OCI-LY7 (cell line): ENCODE measurements around the gene SERPINE2.

Experiments used
- EZH2phosphoT487 ChIP-seq: fragments of 200-600 bp; sonication (generic); IDR thresholded peaks from 2 replicates; pipeline ENCODE4 v1.6.1; 2018; ENCODE audit warnings: low read depth, borderline replicate concordance, mild to moderate bottlenecking, mixed run types, antibody characterized with exemption, low read length, moderate library complexity, mixed read lengths
- TF ChIP-seq, protein P1 (sequence below): fragments of 200-600 bp; sonication (generic); conservative IDR thresholded peaks from 2 replicates; pipeline ENCODE4 v1.5.1; 2014; ENCODE audit warnings: mild to moderate bottlenecking, antibody characterized with exemption, low read length, moderate library complexity, mixed read lengths

DNA sequence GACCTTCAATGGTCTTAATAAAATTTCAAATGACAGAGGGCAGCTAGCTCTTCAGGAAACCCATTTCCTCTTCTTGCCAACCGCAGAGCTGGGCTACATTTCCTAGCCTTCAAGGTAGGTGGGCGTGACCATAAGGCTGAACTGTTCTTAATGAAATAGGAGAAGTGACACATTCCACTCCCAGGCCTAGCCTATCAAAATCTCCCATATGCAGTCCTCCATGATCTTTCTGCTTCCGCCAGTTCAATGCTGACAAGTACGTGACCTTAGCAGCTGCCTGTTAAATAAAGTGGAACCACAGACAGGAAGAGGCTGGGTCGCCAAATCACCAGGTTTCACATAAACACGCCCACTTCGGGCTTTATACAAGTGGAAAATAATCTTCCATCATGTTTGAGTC lies 13.2 kb downstream of the SERPINE2 start:
- no peak for TF ChIP-seq EZH2phosphoT487
- TF ChIP-seq, protein P1, sequence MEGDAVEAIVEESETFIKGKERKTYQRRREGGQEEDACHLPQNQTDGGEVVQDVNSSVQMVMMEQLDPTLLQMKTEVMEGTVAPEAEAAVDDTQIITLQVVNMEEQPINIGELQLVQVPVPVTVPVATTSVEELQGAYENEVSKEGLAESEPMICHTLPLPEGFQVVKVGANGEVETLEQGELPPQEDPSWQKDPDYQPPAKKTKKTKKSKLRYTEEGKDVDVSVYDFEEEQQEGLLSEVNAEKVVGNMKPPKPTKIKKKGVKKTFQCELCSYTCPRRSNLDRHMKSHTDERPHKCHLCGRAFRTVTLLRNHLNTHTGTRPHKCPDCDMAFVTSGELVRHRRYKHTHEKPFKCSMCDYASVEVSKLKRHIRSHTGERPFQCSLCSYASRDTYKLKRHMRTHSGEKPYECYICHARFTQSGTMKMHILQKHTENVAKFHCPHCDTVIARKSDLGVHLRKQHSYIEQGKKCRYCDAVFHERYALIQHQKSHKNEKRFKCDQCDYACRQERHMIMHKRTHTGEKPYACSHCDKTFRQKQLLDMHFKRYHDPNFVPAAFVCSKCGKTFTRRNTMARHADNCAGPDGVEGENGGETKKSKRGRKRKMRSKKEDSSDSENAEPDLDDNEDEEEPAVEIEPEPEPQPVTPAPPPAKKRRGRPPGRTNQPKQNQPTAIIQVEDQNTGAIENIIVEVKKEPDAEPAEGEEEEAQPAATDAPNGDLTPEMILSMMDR, result no peak
